ENCODE measurements around the gene IFT81.
"Not testable (repeated sequence)": the region's sequence is repeated elsewhere in the genome, so short reads cannot be mapped to it uniquely, and the experiment has no call there.

IFT81 gene

GRCh38 chr12:110108309-110109036 is 15.7 kb upstream of the IFT81 start:
- DNase-seq, result no peak

DNA sequence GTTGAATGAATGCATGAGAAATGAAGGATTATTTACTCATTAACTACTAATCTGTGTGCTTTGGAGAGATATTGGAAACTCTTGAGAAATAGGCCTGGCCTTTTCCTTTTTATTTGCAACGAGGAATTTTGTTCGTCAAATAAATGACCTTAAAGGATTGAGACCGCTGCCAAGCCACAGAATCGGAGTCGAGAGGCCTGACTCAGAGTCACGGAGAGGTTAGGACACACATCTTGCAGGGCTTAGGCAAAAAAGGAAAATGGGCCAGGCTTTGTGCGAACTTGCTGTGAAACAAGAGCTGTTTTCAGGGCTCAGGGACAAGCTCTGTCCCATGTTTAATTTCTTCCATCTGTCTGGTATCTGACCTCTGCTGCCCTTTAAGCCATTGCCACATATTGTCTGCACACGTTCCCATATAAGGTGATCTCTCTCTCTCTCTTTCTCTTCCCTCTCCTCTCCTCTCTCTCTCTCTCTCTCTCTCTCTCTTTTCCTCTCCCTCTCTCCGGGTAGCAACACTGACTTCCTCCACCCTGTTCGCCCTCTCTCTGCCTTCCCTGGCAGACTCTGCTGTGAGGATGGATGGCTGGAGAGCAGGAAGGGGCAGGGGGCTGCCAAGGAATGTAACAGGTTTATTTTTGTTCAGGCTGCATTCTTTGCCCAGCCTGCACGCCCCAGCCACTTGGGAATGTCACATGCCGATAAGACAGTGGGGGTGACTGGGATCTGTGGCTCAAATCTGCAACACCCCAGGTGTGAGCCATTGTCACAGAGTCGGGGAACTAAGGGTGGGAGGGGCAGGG is 14.9 kb upstream of the IFT81 start:
- DNase-seq, result no peak

GRCh38 chr12:110109837-110110535 is 14.2 kb upstream of the IFT81 start:
- DNase-seq, result no peak

DNA sequence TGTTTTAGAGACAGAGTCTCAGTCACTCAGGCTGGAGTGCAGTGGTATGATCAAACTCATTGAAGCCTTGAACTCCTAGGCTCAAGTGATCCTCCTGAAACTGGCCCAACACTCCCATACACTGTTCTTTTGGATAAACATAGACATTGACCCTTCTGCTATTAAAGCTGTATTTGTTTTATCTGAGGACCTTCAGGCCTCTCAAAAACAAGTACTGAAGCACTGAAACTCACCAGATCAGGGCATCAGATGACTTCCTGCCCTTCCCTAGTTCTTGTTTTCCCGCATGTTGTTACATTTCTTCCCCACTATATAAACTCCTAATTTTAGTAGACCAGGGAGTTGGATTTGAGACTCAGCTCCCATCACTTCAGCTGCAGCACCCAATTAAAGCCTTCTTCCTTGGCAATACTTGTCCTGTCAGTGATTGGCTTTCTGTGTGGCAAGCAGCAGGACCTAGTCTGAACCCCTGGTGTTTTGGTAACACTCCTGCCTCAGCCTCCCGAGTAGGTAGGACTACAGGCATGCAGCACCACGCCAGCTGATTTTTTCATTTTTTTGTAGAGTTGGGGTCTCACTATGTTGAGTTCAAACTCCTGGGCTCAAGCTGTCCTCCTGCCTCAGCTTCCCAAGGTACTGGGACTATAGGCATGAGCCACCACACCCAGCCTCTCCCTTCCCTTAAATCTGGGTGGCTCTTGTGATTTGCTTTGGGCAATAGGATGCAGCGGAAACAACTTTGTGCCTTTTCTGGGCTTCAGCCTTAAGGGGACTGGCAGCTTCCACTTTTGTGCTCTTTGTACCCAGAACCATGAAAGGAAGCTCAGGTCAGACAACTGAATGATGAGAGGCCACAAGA is 12.5 kb upstream of the IFT81 start:
- DNase-seq, result no peak

- no peak for DNase-seq
These were observed 11.9 kb upstream of the IFT81 start for GRCh38 chr12:110112335-110112660.

- DNase-seq, result no peak
These were observed 9.6 kb upstream of the IFT81 start for GRCh38 chr12:110114528-110114937.

GRCh38 chr12:110115675-110116074 is 8.5 kb upstream of the IFT81 start:
- no peak for DNase-seq

DNA sequence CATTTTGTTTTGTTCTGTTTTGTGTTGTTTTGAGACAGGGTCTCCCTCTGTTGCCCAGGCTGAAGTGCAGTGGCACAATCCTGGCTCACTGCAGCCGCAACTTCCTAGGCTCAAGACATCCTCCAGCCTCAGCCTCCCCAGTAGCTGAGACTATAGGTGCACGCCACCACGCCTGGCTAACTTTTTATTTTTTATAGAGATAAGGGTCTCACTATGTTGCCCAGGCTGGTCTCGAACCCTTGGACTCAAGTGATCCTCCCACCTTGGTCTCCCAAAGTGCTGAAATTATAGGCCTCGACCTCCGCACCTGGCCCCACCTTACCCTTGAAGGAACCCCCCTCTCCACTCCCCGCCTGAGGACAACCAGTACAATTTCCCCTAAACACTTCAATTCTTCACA is 7.5 kb upstream of the IFT81 start:
- DNase-seq, result no peak

- DNase-seq, result not testable (repeated sequence)
These were observed 6.9 kb upstream of the IFT81 start for GRCh38 chr12:110117210-110117609.

GRCh38 chr12:110117956-110118685 is 6.0 kb upstream of the IFT81 start:
- DNase-seq, result peak in 1 of 14 donors; percentile 78

- DNase-seq, result no peak
These were observed 1.2 kb upstream of the IFT81 start for GRCh38 chr12:110122929-110123328.

DNA sequence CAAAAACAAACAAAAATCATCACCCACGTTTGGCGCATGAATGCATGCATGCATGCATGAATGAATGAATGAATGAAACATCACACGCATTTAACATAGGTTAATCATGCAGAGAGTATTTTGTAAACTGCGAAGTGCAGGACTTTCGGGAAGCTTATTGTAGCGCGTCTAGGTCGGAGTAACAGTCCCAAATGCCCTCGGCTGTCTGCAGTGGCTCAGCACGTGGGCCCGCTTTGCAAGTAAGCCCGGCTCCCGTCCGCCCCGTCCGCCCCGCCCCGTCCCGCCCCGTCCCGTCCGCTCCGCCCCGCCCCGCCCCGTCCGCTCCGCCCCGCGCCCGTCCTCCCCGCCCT is 263 bp upstream of the IFT81 start:
- DNase-seq, result no peak

- DNase-seq, result no peak
These were observed 2.4 kb downstream of the IFT81 start for GRCh38 chr12:110126557-110126956.

DNA sequence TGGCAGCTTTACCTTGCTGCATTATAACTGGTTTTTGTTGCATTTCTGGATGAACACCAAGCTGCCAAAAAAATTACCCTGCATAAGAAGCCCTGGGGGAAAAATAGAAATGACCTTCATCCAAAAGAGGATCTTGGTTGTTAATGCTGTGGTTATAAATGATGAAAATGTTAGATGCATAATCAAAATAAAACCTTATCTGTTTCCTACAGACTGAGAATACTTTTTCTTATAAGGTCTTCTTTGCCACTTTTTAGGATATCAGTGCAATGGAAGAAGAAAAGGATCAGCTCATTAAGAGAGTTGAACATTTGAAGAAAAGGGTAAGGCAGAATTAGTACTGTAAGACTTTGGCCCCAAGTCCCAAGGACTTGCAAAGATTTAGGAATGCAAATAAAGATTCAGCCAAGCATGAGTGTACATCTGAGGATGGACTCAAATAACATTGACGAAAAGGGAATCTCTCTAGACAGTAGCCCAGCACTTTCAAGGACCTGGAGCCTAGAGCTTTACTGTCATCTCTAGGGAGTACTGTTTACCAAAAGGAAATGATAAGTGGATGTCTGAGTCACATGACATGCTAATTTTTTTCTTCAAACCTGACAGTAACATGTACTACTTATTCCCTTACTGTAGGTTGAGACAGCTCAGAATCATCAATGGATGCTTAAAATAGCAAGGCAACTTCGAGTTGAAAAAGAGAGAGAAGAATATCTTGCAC is 10.7 kb downstream of the IFT81 start:
- no peak for DNase-seq

DNA sequence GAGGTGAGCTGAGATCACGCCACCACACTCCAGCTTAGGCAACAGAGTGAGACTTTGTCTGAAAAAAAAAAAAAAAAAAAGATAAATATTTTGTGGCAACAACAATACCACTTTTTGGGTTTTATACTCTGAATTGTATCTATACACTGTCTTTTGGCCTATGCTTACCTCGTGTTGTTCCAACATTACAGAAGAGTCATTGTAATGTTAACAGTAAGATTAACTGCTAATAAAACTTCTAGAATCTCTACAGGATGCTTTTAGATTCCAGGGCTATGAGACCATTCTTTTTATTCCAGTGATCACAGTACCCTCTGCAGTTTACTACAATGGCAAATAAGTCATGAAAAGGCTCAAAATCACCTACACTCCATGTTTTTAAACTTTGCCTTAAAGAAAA is 11.6 kb downstream of the IFT81 start:
- DNase-seq, result no peak

DNA sequence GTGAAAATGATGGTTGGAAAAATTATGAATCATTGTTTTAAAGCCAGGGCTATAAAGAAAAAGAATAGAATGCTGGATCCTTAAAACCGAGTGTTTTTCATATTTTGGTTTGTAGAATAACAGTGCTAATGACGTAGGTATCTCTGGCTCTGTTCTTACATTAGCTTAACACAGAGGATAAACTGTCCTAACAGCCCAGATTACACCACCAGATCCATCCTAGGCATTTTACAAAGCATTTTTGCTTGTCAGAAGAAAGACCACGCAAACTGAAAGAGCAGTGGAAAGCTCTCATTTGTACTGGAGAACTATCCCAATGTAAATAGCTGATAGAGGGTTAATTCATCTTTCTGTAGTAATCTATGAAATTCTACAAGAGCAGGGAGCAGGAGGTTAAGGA is 13.6 kb downstream of the IFT81 start:
- no peak for DNase-seq

- DNase-seq, result no peak
These were observed 17.2 kb downstream of the IFT81 start for GRCh38 chr12:110141389-110141788.

- DNase-seq, result no peak
These were observed 22.8 kb downstream of the IFT81 start for GRCh38 chr12:110146986-110147385.

GRCh38 chr12:110149086-110149660 is 25.0 kb downstream of the IFT81 start:
- DNase-seq, result peak in 1 of 14 donors; percentile 2

- DNase-seq, result no peak
These were observed 32.6 kb downstream of the IFT81 start for GRCh38 chr12:110156766-110157165.

GRCh38 chr12:110157539-110157938 is 33.4 kb downstream of the IFT81 start:
- no peak for DNase-seq
